Retinal pigment epithelial cell (primary cell): Measurements from ENCODE around the gene PLCL1.

Experiments used
- DNase-seq: peaks from one replicate; pipeline ENCODE4 v3.0.0-alpha.2; 2010; ENCODE audit warnings: low read depth
- H3K4me3 ChIP-seq: 2 replicates; pipeline ENCODE4 v1.5.1; 2011; ENCODE audit warnings: mild to moderate bottlenecking, low read length, control low read depth, moderate library complexity
- TF ChIP-seq, protein P1 (sequence below): conservative IDR thresholded peaks from 2 replicates; pipeline ENCODE4 v1.5.1; 2011; ENCODE audit warnings: low read depth, low read length, control low read depth, inconsistent platforms

The PLCL1 gene

DNA sequence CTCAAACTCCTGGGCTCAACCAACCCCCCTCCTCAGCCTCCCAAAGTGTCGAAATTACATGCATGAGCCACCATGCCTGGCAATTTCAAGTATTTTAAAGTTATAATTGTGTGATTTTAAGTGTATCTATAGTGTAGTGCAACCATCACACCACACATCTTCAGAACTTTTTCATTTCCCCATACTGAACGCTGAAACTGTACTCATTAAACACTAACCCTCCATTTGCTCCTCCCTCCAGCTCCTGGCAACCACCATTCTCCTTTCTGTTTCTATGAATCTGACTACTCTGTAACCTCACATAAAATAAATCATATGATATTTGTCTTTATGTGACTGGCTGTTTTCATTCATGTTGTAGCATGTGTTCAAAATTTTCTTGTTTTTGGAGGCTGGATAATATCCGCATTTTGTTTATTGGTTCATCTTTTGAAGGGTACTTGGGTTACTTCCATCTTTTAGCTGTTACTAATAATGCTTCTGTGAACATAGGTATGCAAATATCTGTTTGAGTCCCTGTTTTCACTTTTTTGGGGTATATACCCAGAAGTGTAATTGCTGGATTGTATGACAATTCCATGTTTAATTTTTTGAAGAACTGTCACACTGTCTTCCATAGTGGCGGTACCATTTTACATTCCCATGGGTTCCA lies 188.2 kb downstream of the PLCL1 start:
- no peak for DNase-seq
- H3K4me3 ChIP-seq, result no peak overlapping the region
- TF ChIP-seq, protein P1, sequence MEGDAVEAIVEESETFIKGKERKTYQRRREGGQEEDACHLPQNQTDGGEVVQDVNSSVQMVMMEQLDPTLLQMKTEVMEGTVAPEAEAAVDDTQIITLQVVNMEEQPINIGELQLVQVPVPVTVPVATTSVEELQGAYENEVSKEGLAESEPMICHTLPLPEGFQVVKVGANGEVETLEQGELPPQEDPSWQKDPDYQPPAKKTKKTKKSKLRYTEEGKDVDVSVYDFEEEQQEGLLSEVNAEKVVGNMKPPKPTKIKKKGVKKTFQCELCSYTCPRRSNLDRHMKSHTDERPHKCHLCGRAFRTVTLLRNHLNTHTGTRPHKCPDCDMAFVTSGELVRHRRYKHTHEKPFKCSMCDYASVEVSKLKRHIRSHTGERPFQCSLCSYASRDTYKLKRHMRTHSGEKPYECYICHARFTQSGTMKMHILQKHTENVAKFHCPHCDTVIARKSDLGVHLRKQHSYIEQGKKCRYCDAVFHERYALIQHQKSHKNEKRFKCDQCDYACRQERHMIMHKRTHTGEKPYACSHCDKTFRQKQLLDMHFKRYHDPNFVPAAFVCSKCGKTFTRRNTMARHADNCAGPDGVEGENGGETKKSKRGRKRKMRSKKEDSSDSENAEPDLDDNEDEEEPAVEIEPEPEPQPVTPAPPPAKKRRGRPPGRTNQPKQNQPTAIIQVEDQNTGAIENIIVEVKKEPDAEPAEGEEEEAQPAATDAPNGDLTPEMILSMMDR, result no peak

DNA sequence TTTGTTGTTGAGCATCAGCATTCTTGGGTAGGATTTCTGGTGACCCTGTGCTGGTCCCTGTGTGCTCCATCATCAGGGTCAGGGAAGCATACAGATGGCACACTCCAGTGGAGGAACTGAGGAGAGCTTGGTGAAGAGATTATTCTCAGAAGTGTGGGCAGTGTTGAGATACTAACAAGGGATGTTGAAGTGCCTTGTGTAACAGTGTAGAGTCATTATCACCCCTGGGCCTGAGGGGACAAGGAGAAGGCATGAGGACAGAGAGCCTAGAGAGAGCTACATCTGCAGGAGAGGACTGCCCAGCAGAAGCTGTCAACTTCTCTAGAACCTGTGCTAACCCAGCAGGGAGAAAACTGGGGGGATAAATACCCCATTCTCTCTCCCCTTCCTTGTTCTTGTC lies 189.0 kb downstream of the PLCL1 start:
- no peak for DNase-seq
- TF ChIP-seq, protein P1, result no peak
- no peak overlapping the region for H3K4me3 ChIP-seq

DNA sequence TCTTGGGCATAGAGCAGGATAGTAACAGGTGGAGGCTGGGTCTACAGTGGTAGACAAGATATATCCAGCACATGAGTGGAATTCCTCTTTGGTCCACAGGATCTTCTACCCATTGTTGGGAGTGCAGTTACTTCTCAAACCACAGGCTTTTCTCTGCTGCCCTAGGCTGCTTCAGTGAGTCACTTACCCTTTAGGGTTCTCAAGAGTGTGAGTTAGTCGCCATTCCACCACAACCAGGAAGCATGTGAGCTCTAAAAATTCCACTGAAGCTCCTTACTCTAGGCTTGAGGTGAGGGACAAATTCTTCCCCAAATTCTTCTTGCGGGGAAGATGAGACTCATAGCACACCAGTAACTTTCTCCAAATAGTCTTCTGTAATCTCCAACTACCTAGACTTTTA lies 189.4 kb downstream of the PLCL1 start:
- TF ChIP-seq, protein P1, result no peak
- DNase-seq, result no peak
- no peak overlapping the region for H3K4me3 ChIP-seq

DNA sequence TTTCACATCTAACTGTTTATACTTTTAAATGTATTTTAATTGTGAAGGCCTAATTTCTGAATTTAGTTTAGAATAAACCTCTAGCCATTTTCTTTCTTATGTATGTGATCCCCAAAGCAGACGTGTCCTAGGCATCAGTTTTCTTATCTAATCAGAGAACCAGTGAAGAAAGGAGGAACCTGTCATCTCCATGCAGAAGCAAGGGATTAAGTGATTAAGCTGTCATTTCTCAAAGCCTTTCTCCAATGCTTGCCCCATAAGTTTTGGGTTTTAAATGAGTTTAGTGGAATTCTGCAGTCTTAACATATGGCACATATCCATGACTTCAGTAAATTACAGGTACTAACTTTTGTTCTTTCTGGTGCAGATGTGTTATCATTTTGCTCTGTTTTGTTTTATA lies 190.4 kb downstream of the PLCL1 start:
- no peak overlapping the region for H3K4me3 ChIP-seq
- DNase-seq, result no peak
- TF ChIP-seq, protein P1, result no peak

DNA sequence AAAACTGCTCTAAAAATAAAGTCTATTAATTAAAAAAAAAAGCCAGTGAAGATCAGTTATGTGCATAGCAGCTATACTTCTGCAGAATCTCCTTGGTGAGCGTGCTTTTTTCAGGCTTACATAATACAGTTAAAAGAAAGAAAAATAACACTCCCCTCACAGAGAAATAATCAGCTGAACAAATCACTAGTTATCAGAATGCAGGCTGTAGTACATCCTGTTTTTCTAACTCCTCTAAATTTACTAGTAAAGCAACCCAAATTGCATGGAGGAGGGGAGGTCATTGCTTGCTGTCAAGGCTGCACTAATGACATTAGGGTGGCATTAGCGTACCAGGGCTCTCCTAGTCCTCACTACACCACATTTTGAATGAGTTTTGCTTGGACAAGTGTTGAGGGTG lies 192.2 kb downstream of the PLCL1 start:
- TF ChIP-seq, protein P1, result no peak
- DNase-seq, result no peak
- no peak overlapping the region for H3K4me3 ChIP-seq

DNA sequence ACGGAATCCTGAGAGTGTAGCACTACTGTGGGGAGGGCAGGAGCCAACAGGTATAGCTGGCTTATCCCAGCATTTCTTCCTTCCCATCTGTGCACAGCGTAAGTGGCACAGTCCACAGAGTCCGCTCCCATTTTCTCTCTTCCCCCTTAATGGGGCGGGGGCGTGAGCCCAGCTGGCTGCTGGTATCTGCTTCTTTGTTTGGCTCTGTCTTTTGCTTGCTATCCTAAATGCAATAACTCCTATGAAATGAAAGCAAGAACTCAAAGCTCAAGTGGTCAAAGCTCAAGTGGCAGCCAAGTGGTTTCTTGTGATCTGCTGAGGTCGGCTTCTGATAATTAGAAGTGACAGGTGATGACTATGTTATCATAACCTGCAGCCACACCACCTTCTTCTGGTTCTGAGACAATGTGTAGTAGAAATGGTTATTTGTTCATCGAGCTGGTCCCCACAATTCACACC lies 192.7 kb downstream of the PLCL1 start:
- DNase-seq, result no peak

DNA sequence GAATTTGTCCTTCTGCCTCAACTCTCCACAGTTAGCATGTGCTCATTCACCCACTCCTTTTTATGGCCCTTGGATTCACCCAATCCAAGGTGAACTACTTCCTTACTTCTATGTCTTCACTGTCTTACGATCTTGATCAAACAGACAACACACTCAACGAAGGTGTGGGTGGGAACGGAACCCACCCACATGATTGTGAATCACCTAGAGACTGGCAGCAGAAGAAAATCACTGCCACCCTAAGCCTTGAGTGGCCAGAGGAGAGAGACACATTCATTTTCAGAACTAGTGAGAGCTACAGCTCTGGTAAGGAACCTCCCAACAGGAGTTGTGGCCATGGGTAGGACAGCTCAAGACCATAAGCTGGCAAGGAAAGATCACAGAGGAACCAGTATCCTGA lies 194.3 kb downstream of the PLCL1 start:
- no peak for DNase-seq

More for the DNA sequence above, 192.7 kb downstream of the PLCL1 start:
- TF ChIP-seq, protein P1, result no peak
- no peak overlapping the region for H3K4me3 ChIP-seq

More for the DNA sequence above, 194.3 kb downstream of the PLCL1 start:
- TF ChIP-seq, protein P1, result no peak
- no peak overlapping the region for H3K4me3 ChIP-seq
